Activated CD4-positive, alpha-beta T cell treated with anti-CD3 and anti-CD28 coated beads, Interleukin-10, Interleukin-2, amounts not matched to agents 100 ng/mL and 50 ng/mL, durations not matched to agents 16 hours and 8 hours (primary cell): Measurements from ENCODE around the gene UNC13C.

Experiments used
- DNase-seq: peaks from one replicate; pipeline ENCODE4 v3.0.0-alpha.2; 2020

The UNC13C gene

DNA sequence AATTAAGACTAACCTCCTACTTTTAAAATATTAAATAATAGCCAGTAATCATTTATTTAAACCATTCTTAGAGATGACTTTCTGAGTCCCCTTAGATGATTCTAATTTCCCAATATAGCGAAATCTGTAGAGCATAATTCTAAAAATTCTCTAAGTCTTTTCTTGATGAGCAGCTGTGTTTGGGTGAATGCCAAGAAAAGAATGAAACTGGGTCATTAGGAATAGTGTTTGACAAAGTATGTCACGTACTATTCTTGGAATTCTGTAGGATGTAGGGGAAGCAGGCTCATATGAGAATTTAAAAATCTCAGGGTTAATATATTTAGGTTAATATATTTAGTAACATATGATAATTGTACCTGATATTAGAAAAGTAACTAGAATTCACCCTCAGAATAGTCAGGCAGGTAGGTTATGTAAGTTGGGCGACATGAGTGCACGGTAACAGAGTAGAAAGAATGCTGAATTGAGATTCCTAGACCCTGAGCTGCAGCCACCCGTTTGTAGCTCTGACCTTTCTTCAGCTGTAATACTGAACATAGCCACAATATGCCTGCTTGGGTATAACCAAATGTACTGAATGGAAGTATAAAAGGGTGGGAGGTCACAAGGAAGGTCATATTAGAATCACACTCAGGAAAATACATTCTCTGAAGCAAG, 524.3 kb downstream of the UNC13C start:
- DNase-seq: no peak

DNA sequence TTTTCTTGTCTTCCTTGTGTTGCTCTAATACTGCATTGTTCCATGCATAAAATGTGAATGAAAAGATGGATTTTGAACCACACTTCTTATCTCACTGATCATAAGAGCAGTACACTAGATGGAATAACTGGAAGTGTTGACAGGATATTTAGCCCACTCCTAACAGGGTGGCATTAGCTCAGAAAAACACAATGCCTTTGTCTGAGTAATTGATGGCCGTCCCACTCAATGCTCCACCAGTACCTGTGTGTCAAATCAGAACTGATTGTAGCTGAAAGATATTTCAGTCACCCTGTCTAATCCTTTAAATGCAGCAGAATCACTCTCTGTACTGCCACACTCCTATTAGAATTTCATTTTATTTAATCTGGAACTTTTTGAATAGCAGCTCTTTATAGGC, 526.5 kb downstream of the UNC13C start:
- no peak for DNase-seq

- no peak for DNase-seq
These were observed 528.8 kb downstream of the UNC13C start for GRCh38 chr15:54506977-54507524.

GRCh38 chr15:54514601-54515000, 536.4 kb downstream of the UNC13C start:
- DNase-seq: no peak

- no peak for DNase-seq
These were observed 537.7 kb downstream of the UNC13C start for GRCh38 chr15:54515664-54516582.

DNA sequence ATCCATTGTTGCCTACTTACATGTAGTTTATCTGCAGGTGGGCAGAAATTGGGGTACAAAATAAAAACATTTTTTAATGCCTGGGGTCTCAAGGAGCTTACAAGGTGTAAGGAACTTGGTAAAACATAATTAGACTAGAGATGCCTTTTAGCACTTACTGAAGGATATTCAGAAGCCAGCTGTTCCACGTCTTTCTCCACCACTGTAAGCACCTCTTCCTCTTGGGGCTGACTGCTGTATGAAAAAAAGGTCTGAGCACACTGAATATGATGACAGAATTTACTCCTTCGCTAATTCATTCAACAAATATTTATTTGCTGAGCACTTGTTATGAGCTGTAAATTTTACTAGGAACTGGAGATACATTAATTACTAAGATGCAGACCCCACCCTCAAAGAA, 539.1 kb downstream of the UNC13C start:
- no peak for DNase-seq

- DNase-seq: no peak
These were observed 540.1 kb downstream of the UNC13C start for GRCh38 chr15:54518156-54518882.

DNA sequence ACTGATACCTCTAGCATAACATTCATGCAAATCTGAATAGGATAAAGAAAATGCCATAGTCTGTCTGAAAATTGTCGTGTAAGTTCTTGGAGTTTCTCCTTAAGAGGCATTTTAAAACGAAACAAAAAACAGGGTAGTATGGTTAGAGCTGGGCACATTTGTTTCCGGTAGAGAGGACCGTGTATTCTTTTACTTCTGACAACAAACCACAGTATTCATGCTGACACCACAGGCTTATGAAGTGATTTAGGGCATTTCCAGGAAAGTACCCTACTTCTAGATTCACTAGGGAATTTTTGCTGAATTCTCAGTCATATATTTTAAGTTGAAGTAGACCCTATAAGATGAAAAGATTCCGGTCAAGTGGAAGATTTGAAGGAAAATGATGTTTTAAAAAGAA, 541.3 kb downstream of the UNC13C start:
- DNase-seq: peak; percentile 5

DNA sequence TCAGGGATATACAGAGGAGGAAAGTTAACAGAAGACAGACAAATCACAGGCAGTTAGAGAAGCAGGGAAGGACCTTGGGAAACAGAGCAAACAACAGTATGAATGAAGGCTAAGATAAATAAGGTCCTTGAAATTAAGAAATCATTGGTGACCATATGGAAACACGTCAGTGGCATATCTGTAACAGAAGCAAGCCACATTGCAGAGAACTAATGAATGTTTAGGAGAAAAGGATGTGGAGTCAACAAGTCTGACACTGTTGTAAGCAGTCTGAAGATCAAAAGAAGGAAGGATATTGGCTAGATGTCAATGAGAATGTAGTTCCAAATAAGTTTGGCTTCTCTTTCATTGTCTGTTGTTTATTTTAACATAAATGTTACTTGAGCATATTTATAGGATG, 542.4 kb downstream of the UNC13C start:
- no peak for DNase-seq

- DNase-seq: no peak
These were observed 543.0 kb downstream of the UNC13C start for GRCh38 chr15:54521206-54521605.

GRCh38 chr15:54528021-54528420, 549.8 kb downstream of the UNC13C start:
- DNase-seq: no peak

DNA sequence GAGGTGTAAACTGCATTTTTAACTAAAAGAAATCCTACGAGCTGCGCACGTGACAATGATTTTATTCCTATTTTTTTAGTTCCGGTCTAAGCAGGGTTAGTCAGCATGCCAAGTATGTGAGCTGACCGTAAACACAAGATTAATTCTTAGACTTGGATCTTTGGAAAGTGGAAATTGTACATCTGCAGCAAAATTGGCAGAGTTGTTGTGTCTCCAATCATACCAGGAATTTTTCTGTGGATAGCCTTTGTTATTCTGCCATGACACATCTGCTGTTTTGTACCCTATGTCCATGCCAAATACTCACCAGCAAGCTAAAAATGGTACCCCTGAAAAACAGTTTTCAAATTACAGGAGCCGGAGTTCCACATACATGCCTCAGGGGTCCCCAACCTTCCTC, 562.5 kb downstream of the UNC13C start:
- no peak for DNase-seq

- DNase-seq: no peak
These were observed 569.2 kb downstream of the UNC13C start for GRCh38 chr15:54547491-54547890.

DNA sequence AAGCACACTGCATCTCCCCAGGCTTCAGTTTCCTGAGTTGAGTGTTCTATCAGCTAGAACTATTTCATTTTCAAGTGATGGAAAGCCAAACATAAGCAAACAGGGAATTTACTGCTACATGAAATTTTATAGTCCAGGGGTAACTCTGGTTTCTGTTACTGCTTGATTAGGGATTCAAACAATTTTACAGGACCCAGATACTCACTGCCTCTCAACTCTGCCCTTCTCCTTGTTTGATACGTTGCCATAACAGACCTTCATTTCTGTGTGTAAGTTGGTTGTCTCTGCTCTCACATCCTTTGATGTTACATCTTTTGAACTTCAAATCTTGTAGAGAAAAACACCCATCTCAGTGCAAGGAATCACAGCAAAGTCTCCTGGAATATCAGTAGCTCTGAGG, 572.7 kb downstream of the UNC13C start:
- no peak for DNase-seq

DNA sequence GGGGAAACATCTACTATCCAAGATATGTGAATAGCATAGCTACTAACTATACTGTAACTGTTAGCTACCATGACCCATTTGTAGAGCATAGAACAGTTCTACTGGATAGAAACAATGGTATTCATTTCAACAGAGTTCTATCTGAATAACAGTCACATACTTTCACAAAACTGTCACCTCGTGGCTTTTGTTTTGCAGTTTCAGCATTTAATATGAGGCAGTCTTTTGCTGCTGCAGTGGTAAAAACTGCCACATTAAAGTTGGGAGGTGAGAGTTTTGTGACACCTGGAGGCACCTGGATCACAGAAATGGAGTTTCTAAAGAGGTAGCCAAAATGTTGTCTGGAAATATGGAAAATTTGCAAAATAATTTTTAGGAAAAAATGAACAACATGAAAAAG, 578.0 kb downstream of the UNC13C start:
- no peak for DNase-seq

GRCh38 chr15:54559405-54560069, 581.3 kb downstream of the UNC13C start:
- no peak for DNase-seq

DNA sequence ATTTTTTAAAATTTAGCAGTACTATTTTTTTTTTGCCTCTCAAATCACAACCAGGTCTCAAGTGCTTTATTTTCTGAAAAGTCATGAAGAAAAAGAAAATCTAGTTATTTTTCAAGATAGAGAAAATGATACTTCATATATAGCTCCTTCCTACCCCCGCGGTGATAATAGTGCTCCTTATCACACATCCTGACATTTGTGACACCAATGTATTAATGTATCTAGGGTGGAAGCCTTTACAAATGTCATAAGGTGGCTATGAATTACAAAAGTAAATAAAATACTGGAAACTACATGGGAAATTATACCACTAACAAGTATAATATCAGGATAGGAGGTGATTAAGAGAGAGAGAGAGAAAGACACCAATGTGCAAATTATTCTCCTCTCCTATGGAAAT, 582.2 kb downstream of the UNC13C start:
- no peak for DNase-seq

- DNase-seq: no peak
These were observed 585.9 kb downstream of the UNC13C start for GRCh38 chr15:54564166-54564565.

- DNase-seq: no peak
These were observed 588.4 kb downstream of the UNC13C start for GRCh38 chr15:54566654-54567053.

DNA sequence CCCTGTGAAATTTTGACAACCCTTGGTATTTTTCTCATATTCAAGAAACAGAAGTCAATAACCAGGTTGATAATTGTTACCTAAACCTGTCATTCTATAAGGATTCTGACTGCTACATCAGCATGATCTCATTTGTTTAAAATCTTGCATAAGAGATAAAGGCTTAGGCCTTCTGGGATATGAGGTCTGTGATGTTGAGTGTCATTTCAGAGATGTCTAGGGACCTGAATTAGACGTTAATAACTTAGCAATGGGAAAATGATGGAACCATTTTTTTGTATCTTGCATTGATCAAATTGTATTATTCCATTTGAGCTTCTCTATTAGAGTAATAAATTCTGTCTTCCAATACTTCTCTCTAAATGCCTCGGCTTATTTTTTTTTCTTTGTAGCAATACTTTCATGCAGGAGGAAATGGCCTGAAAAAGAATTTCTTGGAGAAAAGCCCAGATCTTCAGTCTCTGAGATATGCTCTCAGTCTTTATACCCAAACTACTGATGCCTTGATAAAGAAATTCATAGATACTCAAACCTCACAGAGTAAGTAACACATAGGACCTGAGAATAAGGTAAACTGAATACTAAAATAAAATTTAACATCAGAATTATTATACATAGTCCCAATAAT, 589.3 kb downstream of the UNC13C start:
- no peak for DNase-seq

GRCh38 chr15:54568381-54568780, 590.1 kb downstream of the UNC13C start:
- DNase-seq: no peak

DNA sequence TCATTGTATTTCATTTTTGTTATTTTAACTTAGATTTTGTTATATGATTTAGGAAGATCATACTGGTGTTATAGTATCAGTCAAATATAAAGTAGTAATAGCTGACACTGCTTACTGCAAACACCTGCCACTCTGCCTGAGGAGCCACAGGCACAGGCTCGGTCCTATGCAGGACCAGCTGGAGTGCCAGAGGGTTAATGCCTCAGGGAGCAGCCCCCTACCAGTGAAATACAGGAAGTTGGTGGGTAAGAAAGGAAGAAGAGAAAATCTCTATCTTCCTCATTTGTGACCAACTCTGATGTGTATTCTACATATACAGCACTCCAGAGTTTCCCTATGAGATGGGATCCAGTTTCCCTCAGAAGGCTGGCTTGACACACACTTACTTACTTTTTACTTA, 593.3 kb downstream of the UNC13C start:
- no peak for DNase-seq
